Subcutaneous adipose tissue (tissue), 4 donors: ENCODE measurements around the gene B4GALT5. TPM values are rescaled to one million over a fixed set of nuclear protein-coding genes. Genes with fewer than 3 reads are reported as not detected.

ENCODE experiments used
- CTCF ChIP-seq: fragments of 450-650 bp; IDR thresholded peaks from one replicate; pipeline ENCODE4 v1.5.1; 2016; ENCODE audit warnings: low read depth, mild to moderate bottlenecking, control low read depth, antibody characterized with exemption, moderate library complexity
- total RNA-seq, 4 donors: library from RNA; depleted of rRNA; stranded (reverse); fragments of >200 nt; gene quantifications; one replicate each; pipeline ENCODE4 v1.1.0, GENCODE V29; 2016

The B4GALT5 gene
- total RNA-seq, 4 donors from 2014 or later: 18.1 to 26.2 (median 21.2) TPM

GRCh38 chr20:49666911-49667310 is 46.8 kb downstream of the B4GALT5 start:
- TF ChIP-seq CTCF: no peak

- TF ChIP-seq CTCF: no peak
Measured at GRCh38 chr20:49665796-49666195, 47.9 kb downstream of the B4GALT5 start.

DNA sequence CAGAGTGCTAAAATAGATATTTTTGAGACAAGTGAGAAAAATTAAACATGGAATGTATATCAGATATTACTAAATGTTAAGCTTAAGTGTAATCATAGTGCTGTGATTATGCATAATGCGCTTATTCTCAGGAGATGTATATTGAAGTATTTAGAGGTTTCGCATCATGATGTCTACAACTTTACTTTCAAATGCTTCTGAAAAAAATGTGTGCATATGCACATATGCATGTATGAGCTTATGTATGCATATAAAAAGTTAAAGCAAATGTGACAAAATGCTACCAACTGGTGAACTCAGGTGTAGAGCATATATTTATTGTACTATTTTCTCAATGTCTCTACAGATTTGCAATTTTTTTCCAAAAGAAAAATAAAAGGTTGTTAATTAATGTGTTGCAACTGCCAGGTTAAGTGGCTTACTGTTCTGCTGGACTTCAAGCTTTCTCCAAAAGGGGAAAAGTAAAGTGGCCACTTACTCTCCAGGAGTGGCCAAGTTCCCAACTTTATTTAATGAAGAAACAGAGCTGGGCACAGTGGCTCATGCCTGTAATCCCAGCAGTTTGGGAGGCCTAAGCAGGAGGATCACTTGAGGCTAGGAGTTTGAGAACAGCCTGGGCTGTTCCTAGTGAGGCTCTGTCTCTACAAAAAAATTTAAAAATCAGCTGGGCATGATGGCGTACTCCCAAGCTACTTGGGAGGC is 48.9 kb downstream of the B4GALT5 start:
- TF ChIP-seq CTCF: no peak

DNA sequence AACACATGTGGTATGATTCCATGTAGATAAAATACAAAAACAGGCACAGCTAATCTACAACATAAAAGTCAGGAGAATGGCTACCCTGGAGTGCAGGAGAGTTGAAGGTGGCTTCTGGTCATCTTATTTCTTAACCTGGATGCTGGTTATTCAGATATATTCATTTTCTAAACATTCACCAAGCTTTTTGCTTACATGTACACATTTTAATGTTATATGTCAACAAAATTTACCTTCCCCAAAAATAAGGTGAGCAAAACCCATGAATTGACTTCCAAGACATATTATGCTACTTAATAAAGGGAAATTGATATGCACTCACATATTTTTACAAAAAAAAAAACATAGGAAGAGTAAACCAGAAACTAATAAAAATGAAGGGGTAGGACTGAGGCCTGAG is 50.6 kb downstream of the B4GALT5 start:
- TF ChIP-seq CTCF: no peak

GRCh38 chr20:49661560-49662329 is 51.9 kb downstream of the B4GALT5 start:
- TF ChIP-seq CTCF: no peak

DNA sequence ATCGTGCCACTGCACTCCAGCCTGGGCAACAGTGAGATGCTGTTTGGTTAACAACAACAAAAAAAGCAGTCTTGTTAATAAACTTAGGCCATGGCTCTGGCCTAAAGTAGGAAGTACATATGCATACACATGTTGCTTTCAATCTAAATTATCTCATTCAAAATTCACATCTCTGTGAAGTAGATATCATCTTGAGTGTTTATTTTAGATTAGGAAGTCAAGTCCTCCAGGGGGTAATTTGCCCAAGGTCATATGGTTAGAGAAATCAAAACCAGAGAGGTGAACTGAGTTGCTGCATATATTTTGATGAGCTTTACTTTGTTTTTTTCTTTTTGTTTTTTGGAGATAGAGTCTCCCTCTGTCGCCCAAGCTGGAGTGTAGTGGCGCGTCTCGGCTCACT is 52.8 kb downstream of the B4GALT5 start:
- no peak for TF ChIP-seq CTCF

GRCh38 chr20:49659056-49659455 is 54.6 kb downstream of the B4GALT5 start:
- no peak for TF ChIP-seq CTCF
